A549 treated with AZD9567 at 1 μM for 4 hours (cell line): ENCODE data around the gene NPM3. TPM values are rescaled to one million over a fixed set of nuclear protein-coding genes. Genes with fewer than 3 reads are reported as not detected.

Experiments
- total RNA-seq: library from RNA; stranded (reverse); fragments of 200-300 nt; extraction: Qiagen RNA extraction; gene quantifications from 5 replicates; pipeline ENCODE4 v1.2.3, GENCODE V29; 2022; ENCODE audit not compliant: insufficient read depth

NPM3 gene
- 86.2 to 126 TPM (median 119 TPM) in 5 replicates for total RNA-seq

GRCh38 chr10:101782811-101783735, at the start of gene NPM3:
NPM3 (minus strand) TSS chr10:101783446; CDS start chr10:101783390, 56 bp downstream.

GRCh38 chr10:101818119-101818871, 35.0 kb upstream of the NPM3 start, which contains the start of gene OGA:
OGA (minus strand) TSS chr10:101818444; CDS start chr10:101818022, 422 bp downstream.

GRCh38 chr10:101775273-101776160, 7.7 kb downstream of the NPM3 start, which contains the start of gene FGF8:
FGF8 (minus strand) TSS chr10:101776114; CDS start chr10:101775900, 214 bp downstream.

Other genes with a start within 250 kb of the NPM3 start
- 13.6 to 16.8 TPM (median 16.2 TPM) in 5 replicates for gene POLL, start 195.2 kb downstream of the NPM3 start, total RNA-seq
- gene DPCD, start 195.1 kb downstream of the NPM3 start, total RNA-seq: 31.5 to 70.0 TPM (median 32.9 TPM) in 5 replicates
- gene FBXW4, start 88.3 kb downstream of the NPM3 start, total RNA-seq: 21.1 to 29.2 TPM (median 23.5 TPM) in 5 replicates
- gene FGF8, start 7.3 kb downstream of the NPM3 start, total RNA-seq: 0.15 to 0.17 TPM in 2 of 5 replicates, not detected in the others
- gene OGA, start 35.0 kb upstream of the NPM3 start, total RNA-seq: 63.4 to 101 TPM (median 74.4 TPM) in 5 replicates
- gene KCNIP2, start 60.4 kb upstream of the NPM3 start, total RNA-seq: 0.57 to 0.90 TPM (median 0.71 TPM) in 4 of 5 replicates, not detected in the other